Activated naive CD4-positive, alpha-beta T cell treated with anti-CD3 and anti-CD28 coated beads, Interleukin-2, amount 50 U/mL, for 72 hours (primary cell): ENCODE data around the gene BTG4. TPM values are rescaled to one million over a fixed set of nuclear protein-coding genes. Genes with fewer than 3 reads are reported as not detected.

Source experiments
- ATAC-seq, 2 donors: fragments of 150-1000 bp; cut with Tn5 transposase; 2 replicates each; pipeline ENCODE4 v1.10.0; 2021; ENCODE audit warnings: mild to moderate bottlenecking in 2 of 2, moderate library complexity in 2 of 2
- DNase-seq, 2 donors: peaks; one replicate each; pipeline ENCODE4 v3.0.0; 2021 to 2022; ENCODE audit warnings: low spot score in 2 of 2
- H3K27ac Mint-ChIP-seq, 2 donors: one replicate each; pipeline ENCODE4 v1.8.0; 2022; ENCODE audit warnings: mild to moderate bottlenecking in 2 of 2, mixed read lengths in 2 of 2
- H3K36me3 Mint-ChIP-seq, 2 donors: one replicate each; pipeline ENCODE4 v1.8.0; 2022; ENCODE audit warnings: mixed read lengths in 2 of 2
- H3K9me3 Mint-ChIP-seq, 2 donors: one replicate each; pipeline ENCODE4 v1.8.0; 2022; ENCODE audit warnings: mixed read lengths in 2 of 2
- total RNA-seq, 2 donors: library from RNA; stranded (reverse); gene quantifications; one replicate each; pipeline ENCODE4 v1.2.3, GENCODE V29; 2022

Gene BTG4
- total RNA-seq, 2 donors from 2014 or later, result 0.23 TPM; not detected in 1

- ATAC-seq (no peak), DNase-seq (no peak)
- H3K36me3 Mint-ChIP-seq, result no peaks in the 10 kb centered on the region
- no peak overlapping the region for H3K27ac Mint-ChIP-seq
- no peaks in the 10 kb centered on the region for H3K9me3 Mint-ChIP-seq
Observed at GRCh38 chr11:111452817-111453552, 59.2 kb downstream of the BTG4 start.

- DNase-seq (no peak), ATAC-seq (no peak)
- Mint-ChIP-seq H3K9me3 (no peaks in the 10 kb centered on the region), H3K27ac (no peak overlapping the region), H3K36me3 (no peaks in the 10 kb centered on the region)
Observed at GRCh38 chr11:111452146-111452545, 60.0 kb downstream of the BTG4 start.

GRCh38 chr11:111450480-111451320 is 61.5 kb downstream of the BTG4 start:
- H3K36me3 Mint-ChIP-seq, result no peaks in the 10 kb centered on the region
- H3K27ac Mint-ChIP-seq, result peak overlapping the region in 1 of 2 donors; percentile 45
- ATAC-seq (no peak), DNase-seq (no peak)
- no peaks in the 10 kb centered on the region for H3K9me3 Mint-ChIP-seq

- Mint-ChIP-seq H3K27ac (no peak overlapping the region), H3K9me3 (no peaks in the 10 kb centered on the region), H3K36me3 (no peaks in the 10 kb centered on the region)
- ATAC-seq, result no peak
- DNase-seq, result no peak
Observed at GRCh38 chr11:111449696-111450479, 62.3 kb downstream of the BTG4 start.

GRCh38 chr11:111448831-111449557 is 63.2 kb downstream of the BTG4 start:
- ATAC-seq (no peak), DNase-seq (no peak)
- H3K27ac Mint-ChIP-seq, result no peak overlapping the region
- no peaks in the 10 kb centered on the region for H3K36me3 Mint-ChIP-seq
- no peaks in the 10 kb centered on the region for H3K9me3 Mint-ChIP-seq

GRCh38 chr11:111448414-111448813 is 63.8 kb downstream of the BTG4 start:
- DNase-seq (no peak), ATAC-seq (no peak)
- no peaks in the 10 kb centered on the region for H3K9me3 Mint-ChIP-seq
- no peaks in the 10 kb centered on the region for H3K36me3 Mint-ChIP-seq
- no peak overlapping the region for H3K27ac Mint-ChIP-seq

GRCh38 chr11:111447931-111448330 is 64.3 kb downstream of the BTG4 start:
- no peak for ATAC-seq
- Mint-ChIP-seq H3K36me3 (no peaks in the 10 kb centered on the region), H3K9me3 (no peaks in the 10 kb centered on the region), H3K27ac (no peak overlapping the region)
- DNase-seq, result no peak

- Mint-ChIP-seq H3K36me3 (no peaks in the 10 kb centered on the region), H3K27ac (no peak overlapping the region), H3K9me3 (no peaks in the 10 kb centered on the region)
- no peak for ATAC-seq
- DNase-seq, result no peak
Observed at GRCh38 chr11:111447112-111447471, 65.1 kb downstream of the BTG4 start.

GRCh38 chr11:111446404-111447111 is 65.6 kb downstream of the BTG4 start:
- Mint-ChIP-seq H3K9me3 (no peaks in the 10 kb centered on the region), H3K27ac (peak overlapping the region in 1 of 2 donors; percentile 44), H3K36me3 (no peaks in the 10 kb centered on the region)
- peak; percentile 97 to 98 for ATAC-seq
- DNase-seq, result peak; percentile 72 to 74

GRCh38 chr11:111445586-111445985 is 66.6 kb downstream of the BTG4 start:
- Mint-ChIP-seq H3K9me3 (no peaks in the 10 kb centered on the region), H3K27ac (peak overlapping the region; percentile 17 to 44), H3K36me3 (no peaks in the 10 kb centered on the region)
- no peak for ATAC-seq
- no peak for DNase-seq

Other genes starting within 250 kb of the BTG4 start
- gene POU2AF3, start 213.8 kb downstream of the BTG4 start, total RNA-seq, result not detected
- 10 to 100 TPM in 1 of 2 donors, 1 to 10 TPM in 1; 3.2 to 11.0 TPM for gene POU2AF1, start 133.1 kb downstream of the BTG4 start, total RNA-seq
- gene HOATZ, start 2.4 kb upstream of the BTG4 start, total RNA-seq, result not detected
- gene LAYN, start 28.3 kb upstream of the BTG4 start, total RNA-seq, result 1 to 10 TPM; 6.3 to 8.6 TPM
- gene SIK2, start 90.1 kb upstream of the BTG4 start, total RNA-seq, result 1 to 10 TPM; 2.9 to 6.1 TPM